Activated CD8-positive, alpha-beta T cell treated with anti-CD3 and anti-CD28 coated beads for 36 hours (primary cell): Measurements from ENCODE around the gene SERPINE1. TPM values are rescaled to one million over a fixed set of nuclear protein-coding genes. Genes with fewer than 3 reads are reported as not detected.

ENCODE experiments used
- ATAC-seq: fragments of 200-7000 bp; cut with Tn5 transposase; one replicate; pipeline ENCODE4 v1.10.0; 2021; ENCODE audit warnings: mild to moderate bottlenecking, moderate library complexity
- CTCF ChIA-PET: fragments of 350-600 bp; sonication (Branson Sonifier 250); formaldehyde crosslinking; loops from one replicate; lab custom pipeline; 2021; ENCODE audit warnings: antibody characterized with exemption; lab: Charles Lee
- POLR2A ChIA-PET: fragments of 350-600 bp; sonication (Branson Sonifier 250); formaldehyde crosslinking; loops from one replicate; lab custom pipeline; 2021; ENCODE audit warnings: antibody characterized with exemption; lab: Charles Lee
- DNase-seq: peaks from one replicate; pipeline ENCODE4 v3.0.0-alpha.2; 2020
- H3K27ac Mint-ChIP-seq: one replicate; pipeline ENCODE4 v1.8.0; 2021; ENCODE audit warnings: mild to moderate bottlenecking, mixed read lengths
- H3K27me3 Mint-ChIP-seq: one replicate; pipeline ENCODE4 v1.8.0; 2021; ENCODE audit warnings: mixed read lengths
- H3K36me3 Mint-ChIP-seq: one replicate; pipeline ENCODE4 v1.8.0; 2021; ENCODE audit warnings: low read depth, mixed read lengths
- H3K4me1 Mint-ChIP-seq: one replicate; pipeline ENCODE4 v1.8.0; 2021; ENCODE audit warnings: low read depth, mixed read lengths
- H3K4me3 Mint-ChIP-seq: one replicate; pipeline ENCODE4 v1.8.0; 2021; ENCODE audit warnings: mild to moderate bottlenecking, moderate library complexity, mixed read lengths
- H3K9me3 Mint-ChIP-seq: one replicate; pipeline ENCODE4 v1.8.0; 2021; ENCODE audit warnings: mixed read lengths
- CTCF ChIP-seq: fragments of 200-600 bp; IDR thresholded peaks from one replicate; pipeline ENCODE4 v1.8.0; 2022; ENCODE audit warnings: antibody characterized with exemption, mild to moderate bottlenecking
- intact Hi-C: fragments of 100-400 bp; cut with micrococcal nuclease; formaldehyde crosslinking; loops from one replicate; pipeline ENCODE4 v1.10.0; 2022
- microRNA-seq: library from miRNA; unstranded; fragments of <30 nt; microRNA quantifications from one replicate; pipeline ENCODE4 v1.2.0, GENCODE V29; 2022; ENCODE audit warnings: borderline microRNAs expressed, borderline replicate concordance
- total RNA-seq, 2 experiments: library from RNA; stranded (reverse); gene quantifications; one replicate each; pipeline ENCODE4 v1.2.3, GENCODE V29; 2021

SERPINE1 gene
- total RNA-seq, 2 experiments from 2014 or later: 1.2 to 1.3 TPM

- ATAC-seq: no peak
- no peak within 1 kb of the TSS for H3K4me3 Mint-ChIP-seq
- ChIA-PET POLR2A (interaction anchor here (0.6 kb wide), 1 partner anchor 20 kb away, joined by 3 read pairs; no protein-coding TSS in a partner anchor), CTCF (interaction anchor here (0.8 to 7.7 kb wide), 2 partner anchors 12 to 135 kb away, joined by 3 to 56 read pairs; no protein-coding TSS in a partner anchor)
- intact Hi-C loops: no loop called here
- peaks cover 10% of the 10 kb centered on the region for H3K4me1 Mint-ChIP-seq
- TF ChIP-seq CTCF: no peak
- peaks cover 48% of the 10 kb centered on the region for H3K27me3 Mint-ChIP-seq
- H3K27ac Mint-ChIP-seq: no peak within 1 kb of the TSS
- no peaks in the 10 kb centered on the region for H3K36me3 Mint-ChIP-seq
- H3K9me3 Mint-ChIP-seq: no peaks in the 10 kb centered on the region
- no peak for DNase-seq
Measured at GRCh38 chr7:101180130-101180755, 53.3 kb downstream of the SERPINE1 start, which contains the start of gene NAT16. Gene NAT16 (minus strand): TSS chr7:101180293. CDS start chr7:101174807, 5,486 bp downstream.

- DNase-seq: no peak
- no peak for TF ChIP-seq CTCF
- no peak overlapping the region for H3K4me3 Mint-ChIP-seq
- intact Hi-C loops: no loop called here
- H3K36me3 Mint-ChIP-seq: no peaks in the 10 kb centered on the region
- no peak for ATAC-seq
- peaks cover 22% of the 10 kb centered on the region for H3K27me3 Mint-ChIP-seq
- H3K4me1 Mint-ChIP-seq: peaks cover 3% of the 10 kb centered on the region
- no peaks in the 10 kb centered on the region for H3K9me3 Mint-ChIP-seq
- ChIA-PET POLR2A (no interaction called here), CTCF (interaction anchor here (1.3 to 1.4 kb wide), 2 partner anchors 58 to 97 kb away, joined by 3 to 5 read pairs; no protein-coding TSS in a partner anchor)
- H3K27ac Mint-ChIP-seq: no peak overlapping the region
Measured at GRCh38 chr7:101185258-101185839, 58.4 kb downstream of the SERPINE1 start.

GRCh38 chr7:101186194-101186593, 59.3 kb downstream of the SERPINE1 start:
- ATAC-seq (no peak), DNase-seq (no peak)
- Mint-ChIP-seq H3K27ac (no peak overlapping the region), H3K4me3 (no peak overlapping the region), H3K9me3 (no peaks in the 10 kb centered on the region), H3K36me3 (no peaks in the 10 kb centered on the region), H3K4me1 (peaks cover 2% of the 10 kb centered on the region), H3K27me3 (peaks cover 16% of the 10 kb centered on the region)
- TF ChIP-seq CTCF: no peak
- ChIA-PET POLR2A (no interaction called here), CTCF (interaction anchor here (3.0 kb wide), 1 partner anchor 42 kb away, joined by 23 read pairs; no protein-coding TSS in a partner anchor)
- intact Hi-C loops: no loop called here

GRCh38 chr7:101186844-101187428, 60.0 kb downstream of the SERPINE1 start:
- POLR2A ChIA-PET: interaction anchor here (0.7 kb wide), 1 partner anchor 1080 kb away, joined by 4 read pairs; no protein-coding TSS in a partner anchor

More at GRCh38 chr7:101186844-101187428, 60.0 kb downstream of the SERPINE1 start:
- no peaks in the 10 kb centered on the region for H3K9me3 Mint-ChIP-seq
- peaks cover 2% of the 10 kb centered on the region for H3K4me1 Mint-ChIP-seq
- no peak for DNase-seq
- ATAC-seq: no peak
- H3K27me3 Mint-ChIP-seq: peaks cover 14% of the 10 kb centered on the region
- intact Hi-C loops: no loop called here
- TF ChIP-seq CTCF: no peak
- no peak overlapping the region for H3K27ac Mint-ChIP-seq
- no peak overlapping the region for H3K4me3 Mint-ChIP-seq
- H3K36me3 Mint-ChIP-seq: no peaks in the 10 kb centered on the region
- CTCF ChIA-PET: interaction anchor here (1.0 to 3.0 kb wide), 2 partner anchors 43 to 44 kb away, joined by 3 to 23 read pairs; no protein-coding TSS in a partner anchor

Small RNAs within 50 kb of the gene (microRNA-seq; reads per million reads assigned to microRNA genes)
- gene MIR4653: not detected

Other genes starting within 250 kb of the SERPINE1 start
- 1 to 10 TPM; 2.1 to 2.2 TPM for gene UFSP1, start 237.4 kb upstream of the SERPINE1 start, total RNA-seq
- gene ACHE, start 231.2 kb upstream of the SERPINE1 start, total RNA-seq: under 1 TPM in 1 of 2 experiments, not detected in 1; 0.25 TPM
- gene MUC3A, start 177.6 kb upstream of the SERPINE1 start, total RNA-seq: not detected
- gene MUC12, start 157.5 kb upstream of the SERPINE1 start, total RNA-seq: under 1 TPM in 1 of 2 experiments, not detected in 1; 0.54 TPM
- gene MUC17, start 107.0 kb upstream of the SERPINE1 start, total RNA-seq: not detected
- gene TRIM56, start 41.6 kb upstream of the SERPINE1 start, total RNA-seq: 10 to 100 TPM; 40.1 to 42.3 TPM
- gene AP1S1, start 27.4 kb downstream of the SERPINE1 start, total RNA-seq: 10 to 100 TPM; 35.6 to 39.5 TPM
- not detected for gene VGF, start 38.5 kb downstream of the SERPINE1 start, total RNA-seq
- not detected for gene NAT16, start 53.2 kb downstream of the SERPINE1 start, total RNA-seq
- not detected for gene MOGAT3, start 73.9 kb downstream of the SERPINE1 start, total RNA-seq
- 10 to 100 TPM; 20.4 to 24.4 TPM for gene PLOD3, start 90.5 kb downstream of the SERPINE1 start, total RNA-seq
- gene ZNHIT1, start 91.1 kb downstream of the SERPINE1 start, total RNA-seq: 10 to 100 TPM; 36.8 to 37.9 TPM
- gene CLDN15, start 110.7 kb downstream of the SERPINE1 start, total RNA-seq: 10 to 100 TPM; 14.2 to 15.8 TPM
- gene FIS1, start 118.0 kb downstream of the SERPINE1 start, total RNA-seq: 10 to 100 TPM; 86.5 to 96.8 TPM
- 1 to 10 TPM; 3.8 to 5.1 TPM for gene IFT22, start 194.7 kb downstream of the SERPINE1 start, total RNA-seq
- gene COL26A1, start 235.8 kb downstream of the SERPINE1 start, total RNA-seq: not detected